Measurements from ENCODE around the gene PLCL2. TPM values are rescaled to one million over a fixed set of nuclear protein-coding genes. Genes with fewer than 3 reads are reported as not detected.
"Not testable (repeated sequence)": the region's sequence is repeated elsewhere in the genome, so short reads cannot be mapped to it uniquely, and the experiment has no call there.

PLCL2 gene
- total RNA-seq, 2 donors from 2014 or later = 13.7 to 25.7 TPM

GRCh38 chr3:17090280-17090983 is 205.7 kb downstream of the PLCL2 start:
- intact Hi-C loops (cut with DNase I) = no loop called here
- H3K27ac ChIP-seq = no peak overlapping the region
- H3K4me1 ChIP-seq = no peaks in the 10 kb centered on the region
- WGBS, 2 donors = 84 to 91% methylated on average over 6 of the region's 6 CpGs
- peaks cover 0 to 2% of the 10 kb centered on the region in 2 donors for H3K36me3 ChIP-seq (replicated peaks in 1 of 2; ENCODE audit: insufficient read depth in 1 of 2, low read depth in 2 of 2)
- no peak overlapping the region for H3K4me3 ChIP-seq
- DNase-seq (no peak), ATAC-seq (no peak)
- TF ChIP-seq POLR2A (IDR thresholded peaks at IDR 0.05) (no peak), CTCF (IDR thresholded peaks at IDR 0.05) (no peak)
- H3K27me3 ChIP-seq = no peaks in the 10 kb centered on the region
- H3K9me3 ChIP-seq = no peaks in the 10 kb centered on the region

GRCh38 chr3:17091910-17092582 is 207.3 kb downstream of the PLCL2 start:
- Histone ChIP-seq H3K36me3 (replicated peaks in 1 of 2; ENCODE audit: insufficient read depth in 1 of 2, low read depth in 2 of 2) (peaks cover 0 to 2% of the 10 kb centered on the region in 2 donors), H3K4me1 (no peaks in the 10 kb centered on the region), H3K27me3 (no peaks in the 10 kb centered on the region), H3K4me3 (no peak overlapping the region), H3K27ac (no peak overlapping the region), H3K9me3 (no peaks in the 10 kb centered on the region)
- WGBS, 2 donors = 85 to 88% methylated on average over 6 of the region's 6 CpGs
- intact Hi-C loops (cut with DNase I) = no loop called here
- no peak for ATAC-seq
- TF ChIP-seq POLR2A (IDR thresholded peaks at IDR 0.05) (no peak), CTCF (IDR thresholded peaks at IDR 0.05) (no peak)
- DNase-seq = no peak

GRCh38 chr3:17092583-17092933 is 207.8 kb downstream of the PLCL2 start:
- no peaks in the 10 kb centered on the region for H3K4me1 ChIP-seq
- H3K4me3 ChIP-seq = no peak overlapping the region
- WGBS, 2 donors = 82 to 94% methylated on average over 2 of the region's 2 CpGs
- TF ChIP-seq POLR2A (IDR thresholded peaks at IDR 0.05) (no peak), CTCF (IDR thresholded peaks at IDR 0.05) (no peak)
- H3K27me3 ChIP-seq = no peaks in the 10 kb centered on the region
- peaks cover 0 to 2% of the 10 kb centered on the region in 2 donors for H3K36me3 ChIP-seq (replicated peaks in 1 of 2; ENCODE audit: insufficient read depth in 1 of 2, low read depth in 2 of 2)
- DNase-seq = no peak
- intact Hi-C loops (cut with DNase I) = no loop called here
- no peak overlapping the region for H3K27ac ChIP-seq
- no peak for ATAC-seq
- no peaks in the 10 kb centered on the region for H3K9me3 ChIP-seq

DNA sequence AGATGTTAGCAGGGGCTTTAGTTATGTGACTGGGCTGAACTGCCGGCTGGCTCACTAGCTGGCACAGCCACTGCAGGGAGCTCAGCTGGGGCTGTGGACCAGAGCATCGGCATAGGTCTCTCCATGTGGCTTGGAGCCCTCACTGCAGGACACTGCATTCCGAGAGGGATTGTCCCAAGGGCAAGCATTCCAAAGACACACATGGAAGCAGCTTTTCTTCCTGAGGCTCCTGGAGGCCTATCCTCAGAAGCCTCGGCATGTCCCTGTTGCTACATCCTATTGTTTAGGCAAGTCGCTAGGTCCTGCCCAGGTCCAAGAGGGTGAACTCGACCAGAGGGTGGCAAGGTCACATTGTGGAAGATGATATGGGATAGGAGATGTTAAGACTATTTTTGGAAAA is 209.8 kb downstream of the PLCL2 start:
- no peak overlapping the region for H3K4me3 ChIP-seq
- H3K27me3 ChIP-seq = no peaks in the 10 kb centered on the region
- no peak overlapping the region for H3K27ac ChIP-seq
- TF ChIP-seq POLR2A (IDR thresholded peaks at IDR 0.05) (no peak), CTCF (IDR thresholded peaks at IDR 0.05) (no peak)
- H3K36me3 ChIP-seq (replicated peaks in 1 of 2; ENCODE audit: insufficient read depth in 1 of 2, low read depth in 2 of 2) = peaks cover 0 to 2% of the 10 kb centered on the region in 2 donors
- DNase-seq (no peak), ATAC-seq (no peak)
- no peaks in the 10 kb centered on the region for H3K9me3 ChIP-seq
- H3K4me1 ChIP-seq = no peaks in the 10 kb centered on the region
- WGBS, 2 donors = 46 to 61% methylated on average over 4 to 6 of the region's 6 CpGs
- intact Hi-C loops (cut with DNase I) = no loop called here

- TF ChIP-seq CTCF (IDR thresholded peaks at IDR 0.05) (no peak), POLR2A (IDR thresholded peaks at IDR 0.05) (no peak)
- WGBS, 2 donors = 46 to 58% methylated on average over 1 of the region's 1 CpG
- Histone ChIP-seq H3K27me3 (no peaks in the 10 kb centered on the region), H3K9me3 (no peaks in the 10 kb centered on the region), H3K4me3 (no peak overlapping the region), H3K27ac (no peak overlapping the region), H3K36me3 (replicated peaks in 1 of 2; ENCODE audit: insufficient read depth in 1 of 2, low read depth in 2 of 2) (no peaks in the 10 kb centered on the region), H3K4me1 (no peaks in the 10 kb centered on the region)
- no peak for DNase-seq
- intact Hi-C loops (cut with DNase I) = no loop called here
- ATAC-seq = no peak
These were observed 218.8 kb downstream of the PLCL2 start for GRCh38 chr3:17103579-17103978.

GRCh38 chr3:17106801-17107200 is 222.0 kb downstream of the PLCL2 start:
- H3K27ac ChIP-seq; H3K9me3 ChIP-seq; H3K4me3 ChIP-seq; H3K4me1 ChIP-seq; DNase-seq; H3K36me3 ChIP-seq (replicated peaks in 1 of 2; ENCODE audit: insufficient read depth in 1 of 2, low read depth in 2 of 2); ATAC-seq; intact Hi-C loops (cut with DNase I); H3K27me3 ChIP-seq: not testable (repeated sequence)
- 76 to 85% methylated on average over 5 of the region's 5 CpGs for whole genome bisulfite sequencing, 2 donors

Measured in body of pancreas (tissue), 4 donors.